ENCODE data around the gene HERC4. TPM values are rescaled to one million over a fixed set of nuclear protein-coding genes. Genes with fewer than 3 reads are reported as not detected.

The HERC4 gene
- total and polyA plus RNA-seq, 9 of the 15 experiments (the other 6 are each of a cell fraction or from before 2014, with no cell fraction given), result 12.5 to 33.5 (median 22.8) TPM

DNA sequence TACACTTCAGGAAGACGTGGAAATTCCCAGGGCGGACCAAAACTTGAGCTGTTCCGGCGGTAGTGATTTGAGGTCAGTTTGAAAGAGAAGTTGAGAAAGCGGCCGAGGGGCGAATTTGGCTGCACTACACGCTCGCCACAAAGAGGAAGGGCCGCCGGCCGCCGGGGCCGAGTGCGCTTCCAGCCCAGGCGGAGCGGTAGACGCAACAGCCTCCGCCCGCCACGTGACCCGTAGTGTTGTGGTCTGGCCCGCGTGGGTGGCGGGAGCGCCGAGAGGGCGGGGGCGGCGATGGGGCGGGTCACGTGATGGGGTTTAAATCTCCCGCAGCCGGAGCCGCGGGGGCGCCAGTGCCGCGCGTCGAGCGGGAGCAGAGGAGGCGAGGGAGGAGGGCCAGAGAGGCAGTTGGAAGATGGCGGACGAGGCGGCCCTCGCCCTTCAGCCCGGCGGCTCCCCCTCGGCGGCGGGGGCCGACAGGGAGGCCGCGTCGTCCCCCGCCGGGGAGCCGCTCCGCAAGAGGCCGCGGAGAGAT, 190.7 kb downstream of the HERC4 start, which contains the start of gene SIRT1 (continued):
- TF ChIP-seq, protein P1, sequence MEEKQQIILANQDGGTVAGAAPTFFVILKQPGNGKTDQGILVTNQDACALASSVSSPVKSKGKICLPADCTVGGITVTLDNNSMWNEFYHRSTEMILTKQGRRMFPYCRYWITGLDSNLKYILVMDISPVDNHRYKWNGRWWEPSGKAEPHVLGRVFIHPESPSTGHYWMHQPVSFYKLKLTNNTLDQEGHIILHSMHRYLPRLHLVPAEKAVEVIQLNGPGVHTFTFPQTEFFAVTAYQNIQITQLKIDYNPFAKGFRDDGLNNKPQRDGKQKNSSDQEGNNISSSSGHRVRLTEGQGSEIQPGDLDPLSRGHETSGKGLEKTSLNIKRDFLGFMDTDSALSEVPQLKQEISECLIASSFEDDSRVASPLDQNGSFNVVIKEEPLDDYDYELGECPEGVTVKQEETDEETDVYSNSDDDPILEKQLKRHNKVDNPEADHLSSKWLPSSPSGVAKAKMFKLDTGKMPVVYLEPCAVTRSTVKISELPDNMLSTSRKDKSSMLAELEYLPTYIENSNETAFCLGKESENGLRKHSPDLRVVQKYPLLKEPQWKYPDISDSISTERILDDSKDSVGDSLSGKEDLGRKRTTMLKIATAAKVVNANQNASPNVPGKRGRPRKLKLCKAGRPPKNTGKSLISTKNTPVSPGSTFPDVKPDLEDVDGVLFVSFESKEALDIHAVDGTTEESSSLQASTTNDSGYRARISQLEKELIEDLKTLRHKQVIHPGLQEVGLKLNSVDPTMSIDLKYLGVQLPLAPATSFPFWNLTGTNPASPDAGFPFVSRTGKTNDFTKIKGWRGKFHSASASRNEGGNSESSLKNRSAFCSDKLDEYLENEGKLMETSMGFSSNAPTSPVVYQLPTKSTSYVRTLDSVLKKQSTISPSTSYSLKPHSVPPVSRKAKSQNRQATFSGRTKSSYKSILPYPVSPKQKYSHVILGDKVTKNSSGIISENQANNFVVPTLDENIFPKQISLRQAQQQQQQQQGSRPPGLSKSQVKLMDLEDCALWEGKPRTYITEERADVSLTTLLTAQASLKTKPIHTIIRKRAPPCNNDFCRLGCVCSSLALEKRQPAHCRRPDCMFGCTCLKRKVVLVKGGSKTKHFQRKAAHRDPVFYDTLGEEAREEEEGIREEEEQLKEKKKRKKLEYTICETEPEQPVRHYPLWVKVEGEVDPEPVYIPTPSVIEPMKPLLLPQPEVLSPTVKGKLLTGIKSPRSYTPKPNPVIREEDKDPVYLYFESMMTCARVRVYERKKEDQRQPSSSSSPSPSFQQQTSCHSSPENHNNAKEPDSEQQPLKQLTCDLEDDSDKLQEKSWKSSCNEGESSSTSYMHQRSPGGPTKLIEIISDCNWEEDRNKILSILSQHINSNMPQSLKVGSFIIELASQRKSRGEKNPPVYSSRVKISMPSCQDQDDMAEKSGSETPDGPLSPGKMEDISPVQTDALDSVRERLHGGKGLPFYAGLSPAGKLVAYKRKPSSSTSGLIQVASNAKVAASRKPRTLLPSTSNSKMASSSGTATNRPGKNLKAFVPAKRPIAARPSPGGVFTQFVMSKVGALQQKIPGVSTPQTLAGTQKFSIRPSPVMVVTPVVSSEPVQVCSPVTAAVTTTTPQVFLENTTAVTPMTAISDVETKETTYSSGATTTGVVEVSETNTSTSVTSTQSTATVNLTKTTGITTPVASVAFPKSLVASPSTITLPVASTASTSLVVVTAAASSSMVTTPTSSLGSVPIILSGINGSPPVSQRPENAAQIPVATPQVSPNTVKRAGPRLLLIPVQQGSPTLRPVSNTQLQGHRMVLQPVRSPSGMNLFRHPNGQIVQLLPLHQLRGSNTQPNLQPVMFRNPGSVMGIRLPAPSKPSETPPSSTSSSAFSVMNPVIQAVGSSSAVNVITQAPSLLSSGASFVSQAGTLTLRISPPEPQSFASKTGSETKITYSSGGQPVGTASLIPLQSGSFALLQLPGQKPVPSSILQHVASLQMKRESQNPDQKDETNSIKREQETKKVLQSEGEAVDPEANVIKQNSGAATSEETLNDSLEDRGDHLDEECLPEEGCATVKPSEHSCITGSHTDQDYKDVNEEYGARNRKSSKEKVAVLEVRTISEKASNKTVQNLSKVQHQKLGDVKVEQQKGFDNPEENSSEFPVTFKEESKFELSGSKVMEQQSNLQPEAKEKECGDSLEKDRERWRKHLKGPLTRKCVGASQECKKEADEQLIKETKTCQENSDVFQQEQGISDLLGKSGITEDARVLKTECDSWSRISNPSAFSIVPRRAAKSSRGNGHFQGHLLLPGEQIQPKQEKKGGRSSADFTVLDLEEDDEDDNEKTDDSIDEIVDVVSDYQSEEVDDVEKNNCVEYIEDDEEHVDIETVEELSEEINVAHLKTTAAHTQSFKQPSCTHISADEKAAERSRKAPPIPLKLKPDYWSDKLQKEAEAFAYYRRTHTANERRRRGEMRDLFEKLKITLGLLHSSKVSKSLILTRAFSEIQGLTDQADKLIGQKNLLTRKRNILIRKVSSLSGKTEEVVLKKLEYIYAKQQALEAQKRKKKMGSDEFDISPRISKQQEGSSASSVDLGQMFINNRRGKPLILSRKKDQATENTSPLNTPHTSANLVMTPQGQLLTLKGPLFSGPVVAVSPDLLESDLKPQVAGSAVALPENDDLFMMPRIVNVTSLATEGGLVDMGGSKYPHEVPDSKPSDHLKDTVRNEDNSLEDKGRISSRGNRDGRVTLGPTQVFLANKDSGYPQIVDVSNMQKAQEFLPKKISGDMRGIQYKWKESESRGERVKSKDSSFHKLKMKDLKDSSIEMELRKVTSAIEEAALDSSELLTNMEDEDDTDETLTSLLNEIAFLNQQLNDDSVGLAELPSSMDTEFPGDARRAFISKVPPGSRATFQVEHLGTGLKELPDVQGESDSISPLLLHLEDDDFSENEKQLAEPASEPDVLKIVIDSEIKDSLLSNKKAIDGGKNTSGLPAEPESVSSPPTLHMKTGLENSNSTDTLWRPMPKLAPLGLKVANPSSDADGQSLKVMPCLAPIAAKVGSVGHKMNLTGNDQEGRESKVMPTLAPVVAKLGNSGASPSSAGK (IDR thresholded peaks at IDR 0.05), result peak; percentile 93
- no peak for TF ChIP-seq RBM39 (optimal IDR thresholded peaks at IDR 0.05; ENCODE audit: low read depth, low read length)
- TF ChIP-seq ZNF124 (CRISPR knock-in tag; IDR thresholded peaks at IDR 0.05), result no peak
- TF ChIP-seq, protein P2, sequence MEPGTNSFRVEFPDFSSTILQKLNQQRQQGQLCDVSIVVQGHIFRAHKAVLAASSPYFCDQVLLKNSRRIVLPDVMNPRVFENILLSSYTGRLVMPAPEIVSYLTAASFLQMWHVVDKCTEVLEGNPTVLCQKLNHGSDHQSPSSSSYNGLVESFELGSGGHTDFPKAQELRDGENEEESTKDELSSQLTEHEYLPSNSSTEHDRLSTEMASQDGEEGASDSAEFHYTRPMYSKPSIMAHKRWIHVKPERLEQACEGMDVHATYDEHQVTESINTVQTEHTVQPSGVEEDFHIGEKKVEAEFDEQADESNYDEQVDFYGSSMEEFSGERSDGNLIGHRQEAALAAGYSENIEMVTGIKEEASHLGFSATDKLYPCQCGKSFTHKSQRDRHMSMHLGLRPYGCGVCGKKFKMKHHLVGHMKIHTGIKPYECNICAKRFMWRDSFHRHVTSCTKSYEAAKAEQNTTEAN (CRISPR knock-in tag; IDR thresholded peaks at IDR 0.05), result no peak
- TF ChIP-seq, protein P3, sequence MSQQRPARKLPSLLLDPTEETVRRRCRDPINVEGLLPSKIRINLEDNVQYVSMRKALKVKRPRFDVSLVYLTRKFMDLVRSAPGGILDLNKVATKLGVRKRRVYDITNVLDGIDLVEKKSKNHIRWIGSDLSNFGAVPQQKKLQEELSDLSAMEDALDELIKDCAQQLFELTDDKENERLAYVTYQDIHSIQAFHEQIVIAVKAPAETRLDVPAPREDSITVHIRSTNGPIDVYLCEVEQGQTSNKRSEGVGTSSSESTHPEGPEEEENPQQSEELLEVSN (IDR thresholded peaks at IDR 0.05; ENCODE audit: borderline replicate concordance in 1 of 2, extremely low read depth in 1 of 2, insufficient read depth in 1 of 2, insufficient read length in 1 of 2, low read depth in 1 of 2, low read length in 1 of 2, poor library complexity in 1 of 2, severe bottlenecking in 1 of 2), result peak; percentile 88 to 93
- peak; percentile 88 for TF ChIP-seq CTBP1 (IDR thresholded peaks at IDR 0.05; ENCODE audit: borderline replicate concordance)
- TF ChIP-seq HMG20B (CRISPR knock-in tag; IDR thresholded peaks at IDR 0.05), result no peak
- no peak for TF ChIP-seq TAF15 (IDR thresholded peaks at IDR 0.05; ENCODE audit: low read depth, low read length)
- TF ChIP-seq ZNF436 (CRISPR knock-in tag; IDR thresholded peaks at IDR 0.05), result no peak
- peak; percentile 74 for TF ChIP-seq NEUROD1 (IDR thresholded peaks at IDR 0.05; ENCODE audit: borderline replicate concordance, low read depth, low read length, partially characterized antibody)
- no peak for TF ChIP-seq COPS2 (conservative IDR thresholded peaks at IDR 0.05)
- TF ChIP-seq ATF7 (IDR thresholded peaks at IDR 0.05), result peak; percentile 64; the same call in 1 of the 2 replicates
- TF ChIP-seq ZKSCAN1 (IDR thresholded peaks at IDR 0.05; ENCODE audit: low read depth, low read length), result peak; percentile 69
- no peak for TF ChIP-seq ZNF668 (CRISPR knock-in tag; IDR thresholded peaks at IDR 0.05)
